B cell (primary cell): ENCODE results near the gene CSF1. TPM values are rescaled to one million over a fixed set of nuclear protein-coding genes. Genes with fewer than 3 reads are reported as not detected.

ENCODE experiments used
- ATAC-seq: fragments of 200-7000 bp; cut with Tn5 transposase; one replicate; pipeline ENCODE4 v1.10.0; 2021; ENCODE audit warnings: low read depth, mild to moderate bottlenecking, moderate number of reproducible peaks, moderate library complexity
- CTCF ChIA-PET: fragments of 350-600 bp; sonication (Branson Sonifier 250); formaldehyde crosslinking; loops from one replicate; lab custom pipeline; 2021; ENCODE audit warnings: antibody characterized with exemption, inconsistent platforms; lab: Charles Lee
- POLR2A ChIA-PET: fragments of 350-600 bp; sonication (Branson Sonifier 250); formaldehyde crosslinking; loops from one replicate; lab custom pipeline; 2021; ENCODE audit warnings: antibody characterized with exemption; lab: Charles Lee
- DNase-seq: peaks from one replicate; pipeline ENCODE4 v3.0.0; 2013
- H2AFZ ChIP-seq: 2 replicates; pipeline ENCODE4 v1.6.1; 2012; ENCODE audit warnings: mild to moderate bottlenecking, low read depth, low read length; ENCODE audit not compliant: insufficient read depth, poor library complexity, severe bottlenecking
- H3K27ac ChIP-seq, 2 donors: 1 replicate in 1 of 2; 2 replicates in 1 of 2; pipeline ENCODE4 v1.5.1; 2012 to 2013; ENCODE audit warnings: low read length in 2 of 2, mild to moderate bottlenecking in 2 of 2, moderate library complexity in 1 of 2
- H3K27me3 ChIP-seq, 4 experiments: fragments of 200-600 bp in 1 of 4; sonication (generic) in 1 of 4; replicated peaks in 1 of 4; 1 replicate in 2 of 4; 2 replicates in 2 of 4; pipeline versions ENCODE4 v1.6.1 to v1.7.0; 2013 to 2016; ENCODE audit warnings: low read length in 3 of 4, mild to moderate bottlenecking in 2 of 4, mixed read lengths in 1 of 4, moderate library complexity in 1 of 4; ENCODE audit not compliant: insufficient read depth in 4 of 4, control insufficient read depth in 3 of 4; ENCODE audit errors: control extremely low read depth in 1 of 4
- H3K36me3 ChIP-seq, 2 experiments: replicated peaks in 1 of 2; 1 replicate in 1 of 2; 2 replicates in 1 of 2; pipeline versions ENCODE4 v1.6.1 to v1.7.1; 2013; ENCODE audit warnings: low read length in 1 of 2; ENCODE audit not compliant: insufficient read depth in 2 of 2, control insufficient read depth in 1 of 2; ENCODE audit errors: control extremely low read depth in 1 of 2, extremely low read depth in 1 of 2
- H3K4me1 ChIP-seq, 2 donors: fragments of 200-600 bp in 1 of 2; sonication (generic) in 1 of 2; 1 replicate in 1 of 2; 2 replicates in 1 of 2; pipeline versions ENCODE4 v1.5.1 to v1.6.1; 2013 to 2017; ENCODE audit warnings: low read length in 2 of 2; ENCODE audit not compliant: control insufficient read depth in 2 of 2, insufficient read depth in 2 of 2
- H3K4me2 ChIP-seq: replicated peaks from 2 replicates; pipeline ENCODE3; 2012; ENCODE audit warnings: mild to moderate bottlenecking, low read depth, low read length; ENCODE audit not compliant: poor library complexity, severe bottlenecking
- H3K4me3 ChIP-seq, 5 experiments: fragments of 200-600 bp in 1 of 5; sonication (generic) in 1 of 5; 1 replicate in 3 of 5; 2 replicates in 2 of 5; pipeline versions ENCODE4 v1.5.1 to v1.7.0; 2011 to 2016; ENCODE audit warnings: low read length in 4 of 5, mild to moderate bottlenecking in 4 of 5, low read depth in 2 of 5, control low read depth in 1 of 5, moderate library complexity in 1 of 5; ENCODE audit not compliant: insufficient read depth in 1 of 5; ENCODE audit errors: control extremely low read depth in 1 of 5, extremely low read depth in 1 of 5
- H3K79me2 ChIP-seq: fragments of 200-600 bp; sonication (generic); one replicate; pipeline ENCODE4 v1.6.0; 2016; ENCODE audit warnings: low read length; ENCODE audit not compliant: control insufficient read depth, insufficient read depth
- H3K9ac ChIP-seq: fragments of 200-600 bp; sonication (generic); 2 replicates; pipeline ENCODE4 v1.6.1; 2017; ENCODE audit warnings: mild to moderate bottlenecking, low read length, moderate library complexity
- H3K9me3 ChIP-seq, 3 donors: one replicate each; pipeline versions ENCODE4 v1.6.1 to v1.7.1; 2013; ENCODE audit warnings: low read length in 2 of 3; ENCODE audit not compliant: control insufficient read depth in 2 of 3, insufficient read depth in 1 of 3; ENCODE audit errors: control extremely low read depth in 1 of 3
- H4K20me1 ChIP-seq: 2 replicates; pipeline ENCODE4 v1.6.0; 2012; ENCODE audit warnings: mild to moderate bottlenecking, low read length; ENCODE audit not compliant: insufficient read depth, control insufficient read depth, poor library complexity, severe bottlenecking
- H3K27ac Mint-ChIP-seq: one replicate; pipeline ENCODE4 v1.8.0; 2021; ENCODE audit warnings: mixed read lengths
- H3K27me3 Mint-ChIP-seq: one replicate; pipeline ENCODE4 v1.8.0; 2021; ENCODE audit warnings: mixed read lengths
- H3K4me1 Mint-ChIP-seq: one replicate; pipeline ENCODE4 v1.8.0; 2021; ENCODE audit warnings: mixed read lengths
- H3K4me3 Mint-ChIP-seq: one replicate; pipeline ENCODE4 v1.8.0; 2021; ENCODE audit warnings: mixed read lengths
- H3K9me3 Mint-ChIP-seq: one replicate; pipeline ENCODE4 v1.8.0; 2022; ENCODE audit warnings: mixed read lengths; ENCODE audit not compliant: insufficient read depth
- EZH2 ChIP-seq: IDR thresholded peaks from 2 replicates; pipeline ENCODE4 v1.6.1; 2012; ENCODE audit warnings: borderline replicate concordance, low read depth, mild to moderate bottlenecking, moderate library complexity, low read length; ENCODE audit not compliant: insufficient read depth, poor library complexity, severe bottlenecking
- WGBS: methylation state at CpG from one replicate; pipeline ENCODE4 v1.1.5; 2013; ENCODE audit warnings: missing lambda C conversion rate; ENCODE audit not compliant: insufficient coverage; 5-methylcytosine and 5-hydroxymethylcytosine counted together
- intact Hi-C: fragments of 100-400 bp; cut with micrococcal nuclease; formaldehyde crosslinking; loops from one replicate; pipeline ENCODE4 v1.10.0; 2022
- polyA plus RNA-seq: library from polyadenylated mRNA; depleted of rRNA; stranded (reverse); fragments of >200 nt; gene quantifications from 2 replicates; pipeline ENCODE4 v1.2.3, GENCODE V29; 2012
- total RNA-seq, 2 donors: library from RNA; stranded (reverse); fragments of 120-200 nt in 1 of 2; gene quantifications; 1 replicate in 1 of 2; 2 replicates in 1 of 2; pipeline versions ENCODE4 v1.2.3 to v1.2.4, GENCODE V29; 2013 to 2022
- TF ChIP-seq, protein P1 (sequence below): fragments of 200-600 bp; IDR thresholded peaks from one replicate; pipeline ENCODE4 v1.8.0; 2022; ENCODE audit warnings: antibody characterized with exemption, mild to moderate bottlenecking

Gene CSF1
- total and polyA plus RNA-seq, 2 donors (not counting 1 experiment from before 2014, with no cell fraction given): 0.55 to 4.2 TPM

DNA sequence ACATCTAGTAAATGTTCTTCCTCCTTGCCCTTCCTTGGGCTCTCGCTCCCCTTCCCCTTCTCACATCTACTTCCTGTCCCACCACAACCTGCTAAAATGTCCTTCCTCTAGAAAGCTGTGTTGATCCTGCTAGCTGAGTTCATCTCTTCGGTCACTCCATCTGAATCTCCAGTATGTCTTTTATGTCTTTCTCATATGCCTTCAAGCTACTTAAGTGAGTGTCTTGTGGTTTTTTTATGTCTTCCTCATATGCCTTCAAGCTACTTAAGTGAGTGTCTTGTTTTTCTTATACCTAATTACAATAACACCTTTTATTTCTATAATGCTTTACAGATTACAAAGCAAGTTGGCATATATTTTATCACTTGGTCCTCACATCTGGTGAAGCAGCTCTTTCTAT lies 33.9 kb downstream of the CSF1 start:
- H3K79me2 ChIP-seq: no peaks in the 10 kb centered on the region
- CTCF ChIA-PET: interaction anchor here (1.4 kb wide), 1 partner anchor 168 kb away, joined by 4 read pairs; no protein-coding TSS in a partner anchor
- H3K27me3 ChIP-seq: no peaks in the 10 kb centered on the region
- H3K4me2 ChIP-seq: no peak overlapping the region
- no peaks in the 10 kb centered on the region for H3K9me3 Mint-ChIP-seq
- DNase-seq (no peak), ATAC-seq (no peak)
- H3K4me3 Mint-ChIP-seq: no peak overlapping the region
- TF ChIP-seq EZH2: no peak
- TF ChIP-seq, protein P1, sequence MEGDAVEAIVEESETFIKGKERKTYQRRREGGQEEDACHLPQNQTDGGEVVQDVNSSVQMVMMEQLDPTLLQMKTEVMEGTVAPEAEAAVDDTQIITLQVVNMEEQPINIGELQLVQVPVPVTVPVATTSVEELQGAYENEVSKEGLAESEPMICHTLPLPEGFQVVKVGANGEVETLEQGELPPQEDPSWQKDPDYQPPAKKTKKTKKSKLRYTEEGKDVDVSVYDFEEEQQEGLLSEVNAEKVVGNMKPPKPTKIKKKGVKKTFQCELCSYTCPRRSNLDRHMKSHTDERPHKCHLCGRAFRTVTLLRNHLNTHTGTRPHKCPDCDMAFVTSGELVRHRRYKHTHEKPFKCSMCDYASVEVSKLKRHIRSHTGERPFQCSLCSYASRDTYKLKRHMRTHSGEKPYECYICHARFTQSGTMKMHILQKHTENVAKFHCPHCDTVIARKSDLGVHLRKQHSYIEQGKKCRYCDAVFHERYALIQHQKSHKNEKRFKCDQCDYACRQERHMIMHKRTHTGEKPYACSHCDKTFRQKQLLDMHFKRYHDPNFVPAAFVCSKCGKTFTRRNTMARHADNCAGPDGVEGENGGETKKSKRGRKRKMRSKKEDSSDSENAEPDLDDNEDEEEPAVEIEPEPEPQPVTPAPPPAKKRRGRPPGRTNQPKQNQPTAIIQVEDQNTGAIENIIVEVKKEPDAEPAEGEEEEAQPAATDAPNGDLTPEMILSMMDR: no peak
- no peak overlapping the region for H3K9ac ChIP-seq
- no peak overlapping the region for H3K27ac ChIP-seq
- H3K36me3 ChIP-seq: no peaks in the 10 kb centered on the region
- H3K4me1 Mint-ChIP-seq: no peaks in the 10 kb centered on the region
- H3K27ac Mint-ChIP-seq: no peak overlapping the region
- no peak overlapping the region for H2AFZ ChIP-seq
- WGBS: 78% methylated on average over 1 of the region's 2 CpGs
- no peaks in the 10 kb centered on the region for H4K20me1 ChIP-seq
- H3K9me3 ChIP-seq: no peaks in the 10 kb centered on the region
- H3K4me1 ChIP-seq: no peaks in the 10 kb centered on the region
- intact Hi-C loops: no loop called here
- H3K4me3 ChIP-seq: no peak overlapping the region
- POLR2A ChIA-PET: interaction anchor here (0.5 kb wide), 1 partner anchor 460 kb away, joined by 3 read pairs; no protein-coding TSS in a partner anchor
- peaks cover 29% of the 10 kb centered on the region for H3K27me3 Mint-ChIP-seq

DNA sequence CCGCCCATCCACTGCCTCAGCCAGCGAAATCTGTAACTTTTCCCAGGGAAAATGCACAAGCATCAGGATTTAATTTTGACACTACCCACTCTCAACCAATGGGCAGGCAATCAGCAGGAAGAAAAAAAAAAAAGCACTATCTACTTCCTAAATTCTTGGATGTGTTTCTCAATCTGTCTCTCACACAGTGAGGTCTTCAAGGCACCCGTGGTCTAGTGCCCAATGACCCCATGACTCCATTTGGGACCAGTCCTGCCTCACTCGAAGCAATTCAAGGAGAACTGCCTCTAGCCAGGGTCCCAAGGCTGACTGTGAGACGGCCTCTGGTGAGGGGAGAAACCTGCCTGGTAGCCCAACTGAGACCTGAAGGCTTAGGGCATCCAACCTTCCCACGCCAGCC lies 35.9 kb downstream of the CSF1 start:
- no peak overlapping the region for H3K9ac ChIP-seq
- H4K20me1 ChIP-seq: no peaks in the 10 kb centered on the region
- no peak for DNase-seq
- no peak overlapping the region for H3K4me3 Mint-ChIP-seq
- TF ChIP-seq, protein P1: no peak
- TF ChIP-seq EZH2: no peak
- H3K9me3 ChIP-seq: no peaks in the 10 kb centered on the region
- CTCF ChIA-PET: interaction anchor here (0.7 kb wide), 1 partner anchor 9 kb away, joined by 3 read pairs; no protein-coding TSS in a partner anchor
- POLR2A ChIA-PET: no interaction called here
- intact Hi-C loops: no loop called here
- no peaks in the 10 kb centered on the region for H3K9me3 Mint-ChIP-seq
- no peak for ATAC-seq
- H3K36me3 ChIP-seq: no peaks in the 10 kb centered on the region
- 78% methylated on average over 5 of the region's 6 CpGs for WGBS
- peaks cover 29% of the 10 kb centered on the region for H3K27me3 Mint-ChIP-seq
- H3K27ac Mint-ChIP-seq: no peak overlapping the region
- H3K27me3 ChIP-seq: no peaks in the 10 kb centered on the region
- no peaks in the 10 kb centered on the region for H3K4me1 Mint-ChIP-seq
- no peaks in the 10 kb centered on the region for H3K4me1 ChIP-seq
- no peak overlapping the region for H3K4me2 ChIP-seq
- no peak overlapping the region for H3K27ac ChIP-seq
- H2AFZ ChIP-seq: no peak overlapping the region
- no peak overlapping the region for H3K4me3 ChIP-seq
- no peaks in the 10 kb centered on the region for H3K79me2 ChIP-seq
